Stimulated activated CD4-positive, alpha-beta T cell treated with anti-CD3 and anti-CD28 coated beads, Interleukin-12 subunit alpha, Interleukin-12 subunit beta, amount 100 ng/mL, for 24 hours (primary cell): Measurements from ENCODE around the gene ATXN1.
"Not testable (repeated sequence)": the region's sequence is repeated elsewhere in the genome, so short reads cannot be mapped to it uniquely, and the experiment has no call there.

Experiments used
- DNase-seq, 2 experiments: peaks; one replicate each; pipeline ENCODE4 v3.0.0-alpha.2; 2020; ENCODE audit warnings: low read depth in 2 of 2

ATXN1 gene

GRCh38 chr6:16278750-16279149 is 482.5 kb downstream of the ATXN1 start:
- DNase-seq = no peak

DNA sequence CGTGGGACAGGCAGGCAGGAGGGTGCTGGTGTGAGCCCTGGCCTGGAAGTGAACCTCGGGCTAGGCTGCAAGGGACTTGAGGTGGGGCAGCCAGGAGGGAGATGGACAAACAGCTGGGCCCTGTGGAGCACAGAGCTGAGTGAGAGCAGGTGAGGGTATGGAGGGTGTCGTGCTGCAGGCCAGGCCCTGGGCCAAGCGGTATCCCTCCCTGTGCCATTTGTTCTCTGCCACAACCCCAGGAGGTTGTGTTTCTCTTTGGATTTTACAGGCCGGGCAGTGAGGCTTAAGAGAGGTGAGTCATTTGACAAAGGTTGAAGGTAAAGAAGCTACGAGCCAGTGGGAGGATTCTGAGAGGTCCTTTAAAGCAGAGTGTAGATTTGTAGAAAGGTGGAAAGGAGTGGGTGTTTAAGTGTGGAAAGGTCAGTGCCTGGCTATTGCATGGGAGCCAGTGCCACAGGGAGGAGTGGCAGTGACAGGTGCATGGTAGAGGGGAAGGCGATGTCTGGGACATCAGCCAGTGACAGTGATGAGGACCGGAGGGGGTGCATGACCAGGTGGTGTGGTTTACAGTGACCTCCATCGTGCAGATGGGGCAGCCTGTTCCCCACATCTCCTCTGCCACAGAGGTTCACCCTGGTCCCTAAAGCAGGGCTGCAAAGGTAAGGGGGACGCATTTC is 483.1 kb downstream of the ATXN1 start:
- no peak for DNase-seq

DNA sequence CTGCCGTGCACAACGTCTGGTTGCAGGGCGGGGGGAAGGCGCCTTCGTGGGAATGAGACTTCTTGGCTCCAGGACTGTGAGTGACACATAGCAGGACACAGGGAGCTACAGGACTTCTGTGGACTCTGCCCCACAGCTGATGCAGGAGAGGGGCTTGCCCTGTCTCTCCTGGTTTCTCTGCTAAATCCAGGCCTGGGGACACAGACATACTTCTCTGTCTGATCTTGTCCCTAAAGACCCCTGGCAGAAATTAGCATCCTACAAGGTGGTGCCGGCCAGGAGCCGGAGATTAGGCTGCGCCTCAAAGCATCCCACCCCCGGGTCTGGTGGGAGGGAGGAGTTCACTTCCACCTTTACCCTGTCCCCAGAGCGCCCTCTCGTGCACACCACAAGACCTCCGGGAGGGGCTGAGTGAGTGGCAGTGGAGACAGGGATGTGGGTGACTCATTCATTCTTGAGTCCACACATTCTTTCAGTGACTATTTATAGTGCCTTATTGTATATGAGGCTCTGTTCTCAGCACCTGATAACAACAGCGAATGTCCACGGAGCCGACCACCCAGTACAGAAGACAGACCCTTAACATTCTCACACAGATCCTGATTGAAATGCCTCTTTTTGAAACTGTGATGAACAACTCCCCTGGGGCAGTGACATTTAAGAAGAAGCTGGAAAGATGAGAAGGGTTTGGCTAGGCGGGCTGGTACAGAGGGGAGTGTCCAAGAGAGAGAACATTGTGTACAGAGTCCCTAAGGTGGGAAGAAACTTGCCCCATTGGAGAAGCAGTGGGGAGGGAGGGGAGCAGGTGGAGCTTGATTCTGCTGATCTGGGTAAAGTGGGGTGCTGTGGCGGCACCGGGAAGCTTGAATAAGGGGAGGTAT is 483.9 kb downstream of the ATXN1 start:
- DNase-seq = no peak

DNA sequence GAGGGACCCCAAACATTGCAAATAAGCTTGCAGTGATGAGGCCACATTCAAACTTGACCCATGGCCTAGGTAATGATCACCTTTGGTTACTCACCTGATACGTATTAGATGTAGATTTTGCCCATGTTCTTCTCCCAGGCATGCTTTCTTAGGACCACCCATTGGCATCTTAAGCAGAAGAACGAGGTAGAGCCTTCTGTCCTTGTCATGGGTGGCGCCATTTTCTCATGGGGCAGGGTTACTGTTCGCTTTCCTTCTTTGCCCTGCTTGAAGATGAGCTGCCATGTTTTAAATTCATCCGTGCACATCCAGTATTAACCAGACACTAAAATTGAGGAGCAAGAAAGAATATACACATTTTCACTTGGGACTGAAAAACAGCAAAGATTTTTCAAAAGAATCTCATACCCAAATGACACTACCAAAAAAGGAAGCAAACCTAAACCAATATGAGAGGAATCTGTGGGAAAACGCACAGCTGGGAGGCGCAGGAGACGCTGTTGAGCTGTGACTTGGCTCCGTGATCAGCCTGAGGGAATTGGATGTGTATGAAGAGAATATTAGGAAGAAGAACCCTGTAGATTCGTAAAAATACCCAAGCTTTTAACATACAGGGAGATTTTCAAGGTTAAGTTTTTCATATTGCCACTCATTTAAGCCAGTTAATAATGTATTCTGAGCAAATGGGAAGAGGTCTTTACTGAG is 486.2 kb downstream of the ATXN1 start:
- DNase-seq = no peak

DNA sequence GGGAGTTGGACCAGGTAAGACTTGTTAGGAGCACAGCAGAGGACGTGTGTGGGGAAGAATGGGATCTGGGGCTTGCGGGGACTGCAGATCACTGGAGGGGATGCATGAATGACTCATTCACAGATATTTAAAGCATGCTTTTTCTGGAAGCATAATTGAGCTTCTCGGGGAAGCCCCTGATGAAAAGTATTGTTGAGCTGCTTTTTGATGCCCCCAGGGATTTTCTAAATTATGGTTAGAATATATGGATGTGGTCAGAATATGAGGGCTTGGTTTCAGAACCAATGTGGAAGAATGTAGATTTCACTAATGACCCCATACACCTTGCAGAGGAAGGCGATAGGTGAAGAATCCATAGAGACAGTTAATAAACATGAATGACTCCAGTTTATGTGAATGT is 486.8 kb downstream of the ATXN1 start:
- DNase-seq = no peak

DNA sequence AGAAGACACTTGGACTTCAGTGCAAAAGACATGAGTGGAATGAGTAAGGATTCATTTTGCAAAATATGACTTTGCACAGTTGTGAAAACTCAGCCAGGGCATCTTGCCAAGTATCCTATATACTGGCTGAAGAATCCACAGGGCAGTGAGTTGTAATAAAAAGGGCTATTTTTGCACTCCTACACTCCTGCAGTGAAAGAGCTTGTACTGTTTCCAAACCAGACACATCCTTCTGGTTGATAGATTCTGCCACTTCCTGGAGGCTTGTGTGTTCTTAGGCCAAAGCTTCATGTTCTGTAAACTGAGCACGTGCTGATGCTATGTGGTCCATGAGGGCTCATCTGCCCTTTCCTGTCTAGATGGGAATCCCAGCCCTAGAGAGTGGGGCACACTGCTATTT is 488.0 kb downstream of the ATXN1 start:
- DNase-seq = no peak

DNA sequence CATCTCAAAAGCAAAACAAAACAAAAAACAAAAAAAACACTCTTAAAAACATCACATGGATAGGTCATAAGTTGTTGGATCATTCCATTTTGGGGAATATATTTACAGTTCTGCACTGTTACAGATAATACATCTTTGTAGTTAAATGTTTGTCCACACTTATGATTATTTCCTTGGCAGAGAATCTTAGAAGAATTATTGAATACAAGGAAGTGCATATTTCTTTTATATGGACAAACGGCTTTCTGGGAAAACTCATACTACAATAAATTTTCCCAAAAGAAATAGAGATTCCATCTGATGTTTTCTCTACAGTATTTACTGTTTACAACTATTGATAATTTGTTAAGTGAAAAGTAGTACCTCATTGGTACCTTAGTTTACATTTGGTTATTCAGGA is 489.1 kb downstream of the ATXN1 start:
- DNase-seq = no peak

- no peak for DNase-seq
Observed at GRCh38 chr6:16271428-16271827, 489.8 kb downstream of the ATXN1 start.

DNA sequence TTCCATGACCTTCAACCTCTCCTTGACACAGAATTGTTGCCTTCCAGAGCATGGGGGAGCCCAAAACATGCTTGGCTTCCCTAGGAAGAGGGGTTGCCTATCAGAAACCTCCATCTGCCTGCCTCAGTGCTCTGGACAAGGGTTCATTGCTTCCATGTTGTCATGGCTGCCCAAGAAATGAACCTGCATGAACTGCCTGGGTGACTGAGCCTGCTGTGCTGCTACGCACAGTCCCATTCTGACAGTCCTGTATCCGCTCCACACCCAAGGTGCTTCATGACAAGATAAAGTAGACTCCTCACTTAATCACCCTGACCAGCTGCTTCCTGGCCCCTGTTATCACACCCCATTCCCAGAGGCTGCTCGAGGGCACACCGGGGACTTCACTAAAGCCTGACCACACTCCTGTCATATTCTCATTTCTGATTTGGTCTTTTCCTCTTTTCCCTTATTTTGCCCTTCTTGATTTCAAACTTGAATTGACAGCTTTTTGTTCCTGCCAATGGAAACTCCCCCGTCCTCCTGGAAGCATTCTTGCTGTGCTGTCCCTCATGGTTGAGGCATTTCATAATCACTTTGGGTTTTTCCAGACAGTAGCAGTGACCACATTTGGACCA is 491.0 kb downstream of the ATXN1 start:
- DNase-seq = no peak

- DNase-seq = not testable (repeated sequence)
Observed at GRCh38 chr6:16269442-16270070, 491.7 kb downstream of the ATXN1 start.

DNA sequence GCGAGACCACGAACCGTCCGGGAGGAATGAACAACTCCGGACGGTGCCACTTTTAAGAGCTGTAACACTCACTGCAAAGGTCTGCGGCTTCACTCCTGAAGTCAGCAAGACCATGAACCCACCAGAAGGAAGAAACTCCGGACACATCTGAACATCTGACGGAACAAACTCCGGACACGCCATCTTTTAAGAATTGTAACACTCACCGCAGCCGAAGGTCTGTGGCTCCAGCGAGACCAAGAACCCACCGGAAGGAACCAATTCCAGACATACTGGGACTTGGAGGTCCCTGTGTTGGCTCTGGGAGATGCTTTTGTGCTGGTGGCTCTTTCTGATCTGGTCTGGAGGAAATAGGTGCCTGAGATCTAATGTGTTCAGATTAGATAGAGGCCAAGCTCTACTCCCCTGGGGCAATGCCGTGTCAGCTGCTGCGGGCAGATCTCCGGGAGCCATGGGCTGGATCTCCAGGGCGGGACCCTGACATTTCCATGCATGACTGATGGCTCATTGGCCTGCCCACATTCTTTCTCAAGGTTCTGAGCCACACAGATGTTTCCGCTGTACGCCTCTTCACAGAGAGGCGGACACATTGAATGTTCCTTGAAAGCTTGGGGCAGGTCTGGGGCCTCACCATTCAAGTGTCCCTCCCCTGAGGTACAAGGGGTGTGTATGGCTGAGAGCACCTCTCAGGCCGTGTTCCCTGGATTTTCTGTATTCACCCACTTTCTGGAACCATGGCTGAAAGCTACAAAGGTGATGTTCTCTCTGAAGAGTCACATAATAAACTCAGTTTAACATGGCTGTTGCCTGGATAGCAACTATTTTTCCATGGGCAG is 493.6 kb downstream of the ATXN1 start:
- DNase-seq = no peak

- no peak for DNase-seq
Observed at GRCh38 chr6:16265351-16266341, 495.6 kb downstream of the ATXN1 start.

- DNase-seq = no peak
Observed at GRCh38 chr6:16264785-16265184, 496.5 kb downstream of the ATXN1 start.

DNA sequence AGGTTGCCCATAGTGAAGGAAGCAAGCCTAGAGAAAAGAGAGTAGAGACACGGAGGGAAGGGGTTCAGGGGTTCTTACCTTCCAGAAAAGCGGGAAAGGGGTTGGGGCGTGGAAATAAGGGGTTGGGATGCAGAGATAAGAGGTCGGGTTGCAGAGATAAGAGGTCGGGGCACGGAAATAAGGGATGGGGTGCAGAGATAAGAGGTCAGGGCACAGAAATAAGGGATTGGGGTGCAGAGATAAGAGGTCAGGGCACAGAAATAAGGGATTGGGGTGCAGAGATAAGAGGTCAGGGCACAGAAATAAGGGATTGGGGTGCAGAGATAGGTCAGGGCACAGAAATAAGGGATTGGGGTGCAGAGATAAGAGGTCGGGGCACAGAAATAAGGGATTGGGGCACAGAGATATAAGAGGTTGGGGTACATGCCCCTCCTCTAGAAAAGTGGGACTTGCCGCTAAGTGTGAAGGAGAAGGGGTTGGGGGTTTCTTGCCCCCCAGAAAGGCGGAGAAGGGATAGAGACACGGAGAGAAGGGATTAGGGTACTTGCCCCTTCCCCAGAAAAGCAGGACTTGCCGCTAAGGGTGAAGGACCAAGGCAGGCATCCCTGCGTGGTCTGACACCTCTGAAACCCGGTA is 497.7 kb downstream of the ATXN1 start:
- not testable (repeated sequence) for DNase-seq

GRCh38 chr6:16262773-16263172 is 498.5 kb downstream of the ATXN1 start:
- DNase-seq = not testable (repeated sequence)

GRCh38 chr6:16260602-16261001 is 500.7 kb downstream of the ATXN1 start:
- DNase-seq = not testable (repeated sequence)

GRCh38 chr6:16259604-16260003 is 501.7 kb downstream of the ATXN1 start:
- DNase-seq = not testable (repeated sequence)

DNA sequence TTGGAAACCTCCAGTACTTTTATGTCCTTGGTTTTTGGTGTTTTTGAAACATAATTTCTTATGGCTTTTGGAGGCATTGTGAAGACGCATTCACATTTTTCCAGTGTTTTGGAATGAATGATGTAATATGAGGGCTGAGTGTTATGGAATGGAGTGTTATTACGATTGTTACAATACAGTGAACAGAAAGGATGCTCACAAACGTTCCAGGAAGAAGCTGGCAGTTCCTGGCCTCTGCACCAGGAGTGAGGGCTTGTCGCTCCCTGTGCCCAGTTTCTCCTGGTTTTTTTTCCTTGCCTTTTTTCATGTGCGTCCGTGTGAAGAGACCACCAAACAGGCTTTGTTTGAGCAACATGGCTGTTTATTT is 502.6 kb downstream of the ATXN1 start:
- DNase-seq = no peak
